CD4-positive, alpha-beta T cell (primary cell): ENCODE data around the gene HTRA1. TPM values are rescaled to one million over a fixed set of nuclear protein-coding genes. Genes with fewer than 3 reads are reported as not detected.

Experiments used
- ATAC-seq: fragments of 200-7000 bp; cut with Tn5 transposase; one replicate; pipeline ENCODE4 v1.10.0; 2022; ENCODE audit warnings: mild to moderate bottlenecking; ENCODE audit not compliant: poor library complexity
- CTCF ChIA-PET: fragments of 350-600 bp; sonication (Branson Sonifier 250); formaldehyde crosslinking; loops from one replicate; lab custom pipeline; 2021; ENCODE audit warnings: antibody characterized with exemption, inconsistent platforms; lab: Charles Lee
- POLR2A ChIA-PET: fragments of 350-600 bp; sonication (Branson Sonifier 250); formaldehyde crosslinking; loops from one replicate; lab custom pipeline; 2021; ENCODE audit warnings: antibody characterized with exemption, inconsistent platforms; lab: Charles Lee
- DNase-seq, 14 experiments: peaks; one replicate each; pipeline ENCODE4 v3.0.0-alpha.2; 2013 to 2020; ENCODE audit warnings: mixed read lengths in 2 of 14
- H3K27ac ChIP-seq, 2 donors: one replicate each; pipeline versions ENCODE4 v1.5.1 to v1.7.0; 2013; ENCODE audit warnings: low read length in 2 of 2, low read depth in 1 of 2, mild to moderate bottlenecking in 1 of 2
- H3K27me3 ChIP-seq, 2 experiments: 1 replicate in 1 of 2; 2 replicates in 1 of 2; pipeline versions ENCODE4 v1.6.1 to v1.7.0; 2013; ENCODE audit warnings: low read length in 2 of 2, control low read depth in 1 of 2, mild to moderate bottlenecking in 1 of 2, moderate library complexity in 1 of 2; ENCODE audit not compliant: insufficient read depth in 2 of 2, control insufficient read depth in 1 of 2
- H3K36me3 ChIP-seq: one replicate; pipeline ENCODE4 v1.6.1; 2013; ENCODE audit warnings: low read length, control low read depth; ENCODE audit not compliant: insufficient read depth
- H3K4me1 ChIP-seq: one replicate; pipeline ENCODE4 v1.6.1; 2013; ENCODE audit warnings: low read length, control low read depth; ENCODE audit not compliant: insufficient read depth
- H3K4me3 ChIP-seq: one replicate; pipeline ENCODE4 v1.5.1; 2013; ENCODE audit warnings: mild to moderate bottlenecking, low read length, moderate library complexity
- H3K9me3 ChIP-seq, 2 experiments: 1 replicate in 1 of 2; 2 replicates in 1 of 2; pipeline versions ENCODE4 v1.6.1 to v1.7.0; 2013; ENCODE audit warnings: low read length in 2 of 2, mild to moderate bottlenecking in 2 of 2, control low read depth in 1 of 2, moderate library complexity in 1 of 2; ENCODE audit not compliant: control insufficient read depth in 1 of 2, insufficient read depth in 1 of 2
- H3K27ac Mint-ChIP-seq: one replicate; pipeline ENCODE4 v1.8.0; 2020; ENCODE audit warnings: mixed read lengths
- H3K27me3 Mint-ChIP-seq: one replicate; pipeline ENCODE4 v1.8.0; 2021; ENCODE audit warnings: mixed read lengths
- H3K36me3 Mint-ChIP-seq: one replicate; pipeline ENCODE4 v1.8.0; 2021; ENCODE audit warnings: low read depth, mixed read lengths
- H3K4me1 Mint-ChIP-seq: one replicate; pipeline ENCODE4 v1.8.0; 2021; ENCODE audit warnings: low read depth, mixed read lengths
- H3K4me3 Mint-ChIP-seq: one replicate; pipeline ENCODE4 v1.8.0; 2020; ENCODE audit warnings: mild to moderate bottlenecking, mixed read lengths
- H3K9me3 Mint-ChIP-seq: one replicate; pipeline ENCODE4 v1.8.0; 2020; ENCODE audit warnings: mixed read lengths
- CTCF ChIP-seq: fragments of 200-600 bp; IDR thresholded peaks from one replicate; pipeline ENCODE4 v1.8.0; 2022; ENCODE audit warnings: antibody characterized with exemption, mild to moderate bottlenecking
- intact Hi-C, 2 experiments: fragments of 100-400 bp; cut with DNase I in 1 of 2; cut with micrococcal nuclease in 1 of 2; formaldehyde crosslinking; loops; one replicate each; pipeline versions ENCODE4 v1.15.1 to v1.9.0; 2023 to 2025; cut with DNase I, micrococcal nuclease
- total RNA-seq, 174 experiments: library from RNA in 2 of 174; stranded (reverse) in 2 of 174; gene quantifications; one replicate each; pipeline ENCODE4 v1.2.3 and lab custom pipeline; 2021 to 2026

The HTRA1 gene
- total RNA-seq, 2 experiments from 2014 or later = not detected

DNA sequence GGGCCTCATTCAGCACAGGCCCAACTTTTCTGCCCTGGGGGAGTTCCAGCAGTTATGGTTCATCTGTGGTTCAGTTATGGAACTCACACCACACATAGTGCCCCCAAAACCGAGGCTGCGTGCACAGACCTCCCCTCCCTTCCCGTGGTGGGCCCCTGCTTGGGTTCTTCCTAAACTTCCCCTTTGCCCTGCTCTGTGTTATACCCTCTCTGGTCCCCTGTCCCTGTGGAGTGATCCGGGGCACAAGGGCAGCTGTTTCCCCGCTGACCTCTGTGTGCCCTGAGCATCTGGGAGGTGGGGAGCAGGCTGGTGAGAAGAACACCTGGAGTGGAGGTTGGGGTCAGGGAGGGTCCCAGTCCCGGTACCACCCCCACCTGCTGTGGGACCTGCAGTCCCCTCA, 39.4 kb downstream of the HTRA1 start:
- H3K4me3 ChIP-seq = no peak overlapping the region
- Mint-ChIP-seq H3K27me3 (no peaks in the 10 kb centered on the region), H3K4me1 (peaks cover 9% of the 10 kb centered on the region), H3K4me3 (no peak overlapping the region), H3K9me3 (no peaks in the 10 kb centered on the region), H3K36me3 (no peaks in the 10 kb centered on the region), H3K27ac (no peak overlapping the region)
- no peaks in the 10 kb centered on the region for H3K27me3 ChIP-seq
- ATAC-seq (no peak), DNase-seq (no peak)
- no peak overlapping the region for H3K27ac ChIP-seq
- TF ChIP-seq CTCF = no peak
- no peaks in the 10 kb centered on the region for H3K9me3 ChIP-seq
- ChIA-PET POLR2A (no interaction called here), CTCF (no interaction called here)
- peaks cover 12% of the 10 kb centered on the region for H3K4me1 ChIP-seq
- no peaks in the 10 kb centered on the region for H3K36me3 ChIP-seq
- intact Hi-C loops = no loop called here

DNA sequence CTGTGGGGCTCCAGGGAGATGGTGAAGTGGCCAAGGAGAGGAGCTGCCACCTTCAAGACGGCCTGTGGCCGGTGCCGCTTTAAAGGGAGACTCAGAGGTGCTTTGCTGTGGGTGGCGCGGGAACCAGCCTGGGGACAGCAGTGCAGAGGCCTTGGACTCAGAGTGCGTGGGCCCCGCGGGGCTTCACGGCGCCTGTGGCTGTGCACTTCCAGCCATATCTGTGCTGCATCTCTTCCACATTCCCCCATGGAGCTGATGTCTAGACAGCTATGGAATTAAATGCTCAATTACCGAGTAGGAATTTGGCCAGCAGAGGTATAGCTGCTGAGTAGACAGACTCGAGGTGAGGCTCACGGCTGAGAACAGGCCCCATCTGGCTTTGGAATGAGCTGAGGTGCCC, 41.7 kb downstream of the HTRA1 start:
- H3K36me3 ChIP-seq = no peaks in the 10 kb centered on the region
- intact Hi-C loops = no loop called here
- Mint-ChIP-seq H3K4me3 (no peak overlapping the region), H3K27ac (no peak overlapping the region), H3K4me1 (no peaks in the 10 kb centered on the region), H3K27me3 (no peaks in the 10 kb centered on the region), H3K36me3 (no peaks in the 10 kb centered on the region), H3K9me3 (no peaks in the 10 kb centered on the region)
- no peak for TF ChIP-seq CTCF
- ChIA-PET CTCF (no interaction called here), POLR2A (interaction anchor here (0.6 to 1.0 kb wide), 2 partner anchors 13 to 61 kb away, joined by 3 read pairs; no protein-coding TSS in a partner anchor)
- H3K4me1 ChIP-seq = peaks cover 2% of the 10 kb centered on the region
- DNase-seq (no peak), ATAC-seq (no peak)
- H3K9me3 ChIP-seq = no peaks in the 10 kb centered on the region
- H3K4me3 ChIP-seq = no peak overlapping the region
- H3K27ac ChIP-seq = no peak overlapping the region
- H3K27me3 ChIP-seq = no peaks in the 10 kb centered on the region

DNA sequence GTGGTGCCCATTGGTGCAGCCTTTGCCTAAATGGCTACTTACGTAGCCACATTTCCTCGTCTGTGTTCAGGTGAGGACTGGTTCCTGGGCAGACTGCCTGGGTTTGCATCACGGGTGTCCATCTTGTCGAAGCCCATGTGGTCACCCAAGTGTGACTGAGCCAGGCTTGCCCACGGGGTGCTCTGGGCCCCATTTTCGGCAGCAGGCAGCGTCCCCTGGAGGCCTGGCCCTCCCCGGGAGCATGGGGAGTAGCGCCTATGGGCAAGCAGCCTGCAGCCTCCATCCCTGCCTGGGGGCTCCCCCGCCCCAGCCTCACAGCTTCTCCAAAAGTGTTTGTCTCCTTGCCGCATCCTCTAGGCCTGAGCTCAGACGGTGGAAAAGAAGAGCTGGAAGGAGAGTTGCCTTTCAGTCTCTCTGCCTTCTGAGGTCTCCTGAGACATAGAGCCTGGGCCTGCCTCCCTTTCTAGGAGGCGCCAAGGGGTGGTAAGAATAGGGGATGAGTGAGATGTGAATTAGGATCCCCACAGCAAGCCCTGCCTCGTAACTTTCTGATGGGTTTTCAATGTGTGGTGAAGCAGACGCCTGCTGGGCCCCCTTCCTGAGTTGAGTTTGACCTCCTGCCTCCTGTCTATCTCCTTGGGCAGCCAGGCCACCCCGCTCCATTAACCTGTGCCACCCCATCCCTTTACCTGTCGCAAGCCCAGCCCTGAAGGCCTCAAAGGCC, 42.7 kb downstream of the HTRA1 start:
- H3K4me3 ChIP-seq = no peak overlapping the region
- no peak overlapping the region for H3K27ac Mint-ChIP-seq
- H3K4me3 Mint-ChIP-seq = no peak overlapping the region
- H3K9me3 Mint-ChIP-seq = no peaks in the 10 kb centered on the region
- no peaks in the 10 kb centered on the region for H3K4me1 Mint-ChIP-seq
- H3K36me3 ChIP-seq = no peaks in the 10 kb centered on the region
- no peaks in the 10 kb centered on the region for H3K27me3 ChIP-seq
- no peaks in the 10 kb centered on the region for H3K9me3 ChIP-seq
- TF ChIP-seq CTCF = no peak
- H3K27me3 Mint-ChIP-seq = no peaks in the 10 kb centered on the region
- no peak overlapping the region for H3K27ac ChIP-seq
- intact Hi-C loops = no loop called here
- ChIA-PET CTCF (no interaction called here), POLR2A (interaction anchor here (1.0 kb wide), 1 partner anchor 12 kb away, joined by 3 read pairs; no protein-coding TSS in a partner anchor)
- DNase-seq = no peak
- no peak for ATAC-seq
- no peaks in the 10 kb centered on the region for H3K36me3 Mint-ChIP-seq
- H3K4me1 ChIP-seq = peaks cover 2% of the 10 kb centered on the region
